Caco-2 (cell line): ENCODE data around the gene MYO9B. TPM values are rescaled to one million over a fixed set of nuclear protein-coding genes. Genes with fewer than 3 reads are reported as not detected.

Source experiments
- BruUV-seq: library from RNA; stranded (reverse); fragments of 400-500 nt; replicated peaks from 2 replicates; lab custom pipeline; 2021; lab: Mats Ljungman, UMichigan
- CTCF ChIA-PET: fragments of 300-600 bp; sonication (Branson Sonifier 250); formaldehyde crosslinking; loops from one replicate; lab custom pipeline; 2022; ENCODE audit warnings: antibody characterized with exemption; lab: Charles Lee
- POLR2A ChIA-PET: fragments of 300-600 bp; sonication (Branson Sonifier 250); formaldehyde crosslinking; loops from one replicate; lab custom pipeline; 2022; ENCODE audit warnings: antibody characterized with exemption; lab: Charles Lee
- DNase-seq, 2 experiments: peaks; one replicate each; pipeline versions ENCODE4 v3.0.0 to v3.0.0-alpha.2; 2020 to 2022
- H3K27me3 ChIP-seq: replicated peaks from 2 replicates; pipeline ENCODE4 v1.6.0; 2011; ENCODE audit warnings: low read length; ENCODE audit not compliant: control insufficient read depth, insufficient read depth
- H3K36me3 ChIP-seq: 2 replicates; pipeline ENCODE4 v1.5.1; 2011; ENCODE audit warnings: low read length; ENCODE audit not compliant: control insufficient read depth, insufficient read depth
- H3K4me1 ChIP-seq: fragments of 250-450 bp; sonication (Bioruptor Pico); 2 replicates; pipeline ENCODE4 v1.5.1; 2020; ENCODE audit warnings: mild to moderate bottlenecking
- H3K4me3 ChIP-seq: 2 replicates; pipeline ENCODE4 v1.5.1; 2011; ENCODE audit warnings: low read depth, mild to moderate bottlenecking, control low read depth, low read length
- H3K9me3 ChIP-seq: fragments of 250-450 bp; sonication (Bioruptor Pico); 2 replicates; pipeline ENCODE4 v1.5.1; 2020; ENCODE audit warnings: mild to moderate bottlenecking, moderate library complexity
- H3K27ac Mint-ChIP-seq: one replicate; pipeline ENCODE4 v1.8.0; 2022; ENCODE audit warnings: mixed read lengths; ENCODE audit not compliant: unreplicated experiment
- H3K27me3 Mint-ChIP-seq: one replicate; pipeline ENCODE4 v1.8.0; 2022; ENCODE audit warnings: mixed read lengths; ENCODE audit not compliant: insufficient read depth, unreplicated experiment
- H3K36me3 Mint-ChIP-seq: one replicate; pipeline ENCODE4 v1.8.0; 2022; ENCODE audit warnings: mild to moderate bottlenecking, mixed read lengths; ENCODE audit not compliant: insufficient read depth, unreplicated experiment
- H3K4me1 Mint-ChIP-seq: one replicate; pipeline ENCODE4 v1.8.0; 2022; ENCODE audit warnings: low read depth, mixed read lengths; ENCODE audit not compliant: unreplicated experiment
- H3K4me3 Mint-ChIP-seq: one replicate; pipeline ENCODE4 v1.8.0; 2022; ENCODE audit warnings: mild to moderate bottlenecking, moderate library complexity, mixed read lengths; ENCODE audit not compliant: unreplicated experiment
- H3K9me3 Mint-ChIP-seq: one replicate; pipeline ENCODE4 v1.8.0; 2022; ENCODE audit warnings: mixed read lengths; ENCODE audit not compliant: unreplicated experiment
- CTCF ChIP-seq, 2 experiments: fragments of 200-600 bp in 1 of 2; IDR thresholded peaks; 1 replicate in 1 of 2; 2 replicates in 1 of 2; pipeline versions ENCODE4 v1.5.1 to v1.8.0; 2011 to 2022; ENCODE audit warnings: antibody characterized with exemption in 1 of 2, control low read depth in 1 of 2, inconsistent platforms in 1 of 2, low read depth in 1 of 2, low read length in 1 of 2, mild to moderate bottlenecking in 1 of 2, moderate library complexity in 1 of 2; ENCODE audit not compliant: insufficient read depth in 1 of 2, severe bottlenecking in 1 of 2, unreplicated experiment in 1 of 2
- intact Hi-C: fragments of 100-400 bp; cut with micrococcal nuclease; formaldehyde crosslinking; loops from one replicate; pipeline ENCODE4 v1.10.0; 2022; ENCODE audit not compliant: unreplicated experiment
- total RNA-seq: library from RNA; stranded (reverse); gene quantifications from 2 replicates; pipeline ENCODE4 v1.2.3, GENCODE V29; 2022

Gene MYO9B
- total RNA-seq, 1 experiment from 2014 or later: 47.6 TPM

- Mint-ChIP-seq H3K4me1 (no peaks in the 10 kb centered on the region), H3K36me3 (peaks cover 16% of the 10 kb centered on the region)
- POLR2A ChIA-PET: no interaction called here
Measured at GRCh38 chr19:17110599-17110966, 35.0 kb downstream of the MYO9B start.

DNA sequence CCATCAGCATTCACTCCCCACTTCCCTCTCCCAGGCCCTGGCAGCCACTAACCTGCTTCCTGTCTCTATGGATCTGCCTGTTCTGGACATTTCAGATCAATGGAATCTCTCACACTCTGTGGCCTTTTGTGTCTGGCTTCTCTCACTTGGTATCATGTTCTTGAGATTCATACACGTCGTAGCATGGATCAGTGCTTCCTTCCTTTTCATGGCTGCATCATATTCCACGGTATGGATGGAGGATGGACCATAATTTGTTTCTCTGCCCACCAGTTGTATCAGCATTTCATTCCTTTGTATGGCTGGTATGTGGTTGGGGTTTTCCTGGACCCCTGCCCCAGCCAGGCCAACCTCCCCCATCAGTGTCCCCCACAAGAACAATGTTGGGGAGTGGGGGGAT lies 36.2 kb downstream of the MYO9B start:
- no peaks in the 10 kb centered on the region for H3K27me3 Mint-ChIP-seq
- H3K4me3 ChIP-seq: no peak overlapping the region
- H3K27ac Mint-ChIP-seq: no peak overlapping the region
- DNase-seq: no peak
- CTCF ChIA-PET: no interaction called here
- no peaks in the 10 kb centered on the region for H3K9me3 Mint-ChIP-seq
- no peaks in the 10 kb centered on the region for H3K4me1 Mint-ChIP-seq
- H3K4me1 ChIP-seq: no peaks in the 10 kb centered on the region
- no peak overlapping the region for H3K4me3 Mint-ChIP-seq
- H3K9me3 ChIP-seq: no peaks in the 10 kb centered on the region
- no TSS peak for BruUV-seq
- peaks cover 19% of the 10 kb centered on the region for H3K36me3 Mint-ChIP-seq
- no peaks in the 10 kb centered on the region for H3K36me3 ChIP-seq
- no peaks in the 10 kb centered on the region for H3K27me3 ChIP-seq
- no peak for TF ChIP-seq CTCF (IDR thresholded peaks at IDR 0.05; ENCODE audit: insufficient read depth in 1 of 2, low read depth in 1 of 2, low read length in 1 of 2, severe bottlenecking in 1 of 2, unreplicated experiment in 1 of 2)
- intact Hi-C loops: no loop called here
- POLR2A ChIA-PET: no interaction called here

More at GRCh38 chr19:17110599-17110966, 35.0 kb downstream of the MYO9B start:
- Mint-ChIP-seq H3K27me3 (no peaks in the 10 kb centered on the region), H3K9me3 (no peaks in the 10 kb centered on the region), H3K4me3 (no peak overlapping the region), H3K27ac (no peak overlapping the region)
- Histone ChIP-seq H3K9me3 (no peaks in the 10 kb centered on the region), H3K27me3 (no peaks in the 10 kb centered on the region), H3K36me3 (no peaks in the 10 kb centered on the region), H3K4me1 (no peaks in the 10 kb centered on the region), H3K4me3 (no peak overlapping the region)
- DNase-seq: no peak
- intact Hi-C loops: no loop called here
- CTCF ChIA-PET: no interaction called here
- BruUV-seq: no TSS peak
- no peak for TF ChIP-seq CTCF (IDR thresholded peaks at IDR 0.05; ENCODE audit: insufficient read depth in 1 of 2, low read depth in 1 of 2, low read length in 1 of 2, severe bottlenecking in 1 of 2, unreplicated experiment in 1 of 2)

- no peaks in the 10 kb centered on the region for H3K27me3 ChIP-seq
- DNase-seq: no peak
- peaks cover 19% of the 10 kb centered on the region for H3K36me3 Mint-ChIP-seq
- H3K27ac Mint-ChIP-seq: no peak overlapping the region
- intact Hi-C loops: no loop called here
- BruUV-seq: no TSS peak
- no peak overlapping the region for H3K4me3 Mint-ChIP-seq
- H3K36me3 ChIP-seq: no peaks in the 10 kb centered on the region
- H3K4me3 ChIP-seq: no peak overlapping the region
- no peaks in the 10 kb centered on the region for H3K4me1 Mint-ChIP-seq
- ChIA-PET CTCF (no interaction called here), POLR2A (no interaction called here)
- no peaks in the 10 kb centered on the region for H3K4me1 ChIP-seq
- no peaks in the 10 kb centered on the region for H3K9me3 Mint-ChIP-seq
- H3K27me3 Mint-ChIP-seq: no peaks in the 10 kb centered on the region
- TF ChIP-seq CTCF (IDR thresholded peaks at IDR 0.05; ENCODE audit: insufficient read depth in 1 of 2, low read depth in 1 of 2, low read length in 1 of 2, severe bottlenecking in 1 of 2, unreplicated experiment in 1 of 2): no peak
- H3K9me3 ChIP-seq: no peaks in the 10 kb centered on the region
Measured at GRCh38 chr19:17112271-17112670, 36.7 kb downstream of the MYO9B start.
